ENCODE results near the gene ERVK3-1.
A peak's percentile ranks its signal among the peaks of the same experiment; 100 is the strongest.
"Not testable (repeated sequence)": the region's sequence is repeated elsewhere in the genome, so short reads cannot be mapped to it uniquely, and the experiment has no call there.

The ERVK3-1 gene

GRCh38 chr19:58304748-58305064 is 471 bp upstream of the ERVK3-1 start:
- H3K27me3 ChIP-seq (ENCODE audit: insufficient read depth, low read depth): no peaks in the 10 kb centered on the region
- peaks cover 7% of the 10 kb centered on the region; the same call in 1 of the 2 replicates for H3K79me2 ChIP-seq (ENCODE audit: insufficient read depth, low read depth)
- no peak overlapping the region for H3K9ac ChIP-seq
- no peak overlapping the region for H3K4me3 ChIP-seq (IDR thresholded peaks at IDR 0.05; ENCODE audit: insufficient read depth, low read depth, low read length)
- peak overlapping the region; percentile 33; the same call in 1 of the 2 replicates for H3K4me2 ChIP-seq
- H3K36me3 ChIP-seq (ENCODE audit: insufficient read depth): peaks cover 14% of the 10 kb centered on the region; the same call in 1 of the 2 replicates
- H3K27ac ChIP-seq: no peak overlapping the region
- peaks cover 10% of the 10 kb centered on the region for H3K4me1 ChIP-seq (ENCODE audit: low read depth, poor library complexity, severe bottlenecking)
- TF ChIP-seq, protein P1, sequence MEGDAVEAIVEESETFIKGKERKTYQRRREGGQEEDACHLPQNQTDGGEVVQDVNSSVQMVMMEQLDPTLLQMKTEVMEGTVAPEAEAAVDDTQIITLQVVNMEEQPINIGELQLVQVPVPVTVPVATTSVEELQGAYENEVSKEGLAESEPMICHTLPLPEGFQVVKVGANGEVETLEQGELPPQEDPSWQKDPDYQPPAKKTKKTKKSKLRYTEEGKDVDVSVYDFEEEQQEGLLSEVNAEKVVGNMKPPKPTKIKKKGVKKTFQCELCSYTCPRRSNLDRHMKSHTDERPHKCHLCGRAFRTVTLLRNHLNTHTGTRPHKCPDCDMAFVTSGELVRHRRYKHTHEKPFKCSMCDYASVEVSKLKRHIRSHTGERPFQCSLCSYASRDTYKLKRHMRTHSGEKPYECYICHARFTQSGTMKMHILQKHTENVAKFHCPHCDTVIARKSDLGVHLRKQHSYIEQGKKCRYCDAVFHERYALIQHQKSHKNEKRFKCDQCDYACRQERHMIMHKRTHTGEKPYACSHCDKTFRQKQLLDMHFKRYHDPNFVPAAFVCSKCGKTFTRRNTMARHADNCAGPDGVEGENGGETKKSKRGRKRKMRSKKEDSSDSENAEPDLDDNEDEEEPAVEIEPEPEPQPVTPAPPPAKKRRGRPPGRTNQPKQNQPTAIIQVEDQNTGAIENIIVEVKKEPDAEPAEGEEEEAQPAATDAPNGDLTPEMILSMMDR (conservative IDR thresholded peaks at IDR 0.05; ENCODE audit: low read depth, low read length): no peak
- H4K20me1 ChIP-seq (ENCODE audit: insufficient read depth): no peaks in the 10 kb centered on the region
- H2AFZ ChIP-seq (ENCODE audit: low read depth): peak overlapping the region; percentile 59

GRCh38 chr19:58305932-58306323 is 751 bp downstream of the ERVK3-1 start:
- TF ChIP-seq, protein P1 (conservative IDR thresholded peaks at IDR 0.05; ENCODE audit: low read depth, low read length): no peak
- peak overlapping the region; percentile 59; the same call in 1 of the 2 replicates for H2AFZ ChIP-seq (ENCODE audit: low read depth)
- H3K9ac ChIP-seq: peak overlapping the region; percentile 62; the same call in 1 of the 2 replicates
- peak overlapping the region; percentile 82 for H3K4me2 ChIP-seq
- peaks cover 7% of the 10 kb centered on the region; the same call in 1 of the 2 replicates for H3K79me2 ChIP-seq (ENCODE audit: insufficient read depth, low read depth)
- H3K4me3 ChIP-seq (IDR thresholded peaks at IDR 0.05; ENCODE audit: insufficient read depth, low read depth, low read length): no peak overlapping the region
- no peaks in the 10 kb centered on the region for H4K20me1 ChIP-seq (ENCODE audit: insufficient read depth)
- H3K27me3 ChIP-seq (ENCODE audit: insufficient read depth, low read depth): no peaks in the 10 kb centered on the region
- H3K36me3 ChIP-seq (ENCODE audit: insufficient read depth): peaks cover 18% of the 10 kb centered on the region; the same call in 1 of the 2 replicates
- H3K27ac ChIP-seq: no peak overlapping the region; the same call in 1 of the 2 replicates
- H3K4me1 ChIP-seq (ENCODE audit: low read depth, poor library complexity, severe bottlenecking): peaks cover 10% of the 10 kb centered on the region

GRCh38 chr19:58307736-58308135 is 2.6 kb downstream of the ERVK3-1 start:
- H3K36me3 ChIP-seq (ENCODE audit: insufficient read depth): peaks cover 24% of the 10 kb centered on the region; the same call in 1 of the 2 replicates
- H3K4me3 ChIP-seq (IDR thresholded peaks at IDR 0.05; ENCODE audit: insufficient read depth, low read depth, low read length): no peak overlapping the region
- H2AFZ ChIP-seq (ENCODE audit: low read depth): no peak overlapping the region
- H3K9ac ChIP-seq: no peak overlapping the region
- H4K20me1 ChIP-seq (ENCODE audit: insufficient read depth): no peaks in the 10 kb centered on the region
- no peak overlapping the region for H3K27ac ChIP-seq
- TF ChIP-seq, protein P1 (conservative IDR thresholded peaks at IDR 0.05; ENCODE audit: low read depth, low read length): no peak
- H3K4me1 ChIP-seq (ENCODE audit: low read depth, poor library complexity, severe bottlenecking): peaks cover 10% of the 10 kb centered on the region
- H3K79me2 ChIP-seq (ENCODE audit: insufficient read depth, low read depth): peaks cover 7% of the 10 kb centered on the region; the same call in 1 of the 2 replicates
- H3K27me3 ChIP-seq (ENCODE audit: insufficient read depth, low read depth): no peaks in the 10 kb centered on the region
- no peak overlapping the region for H3K4me2 ChIP-seq

DNA sequence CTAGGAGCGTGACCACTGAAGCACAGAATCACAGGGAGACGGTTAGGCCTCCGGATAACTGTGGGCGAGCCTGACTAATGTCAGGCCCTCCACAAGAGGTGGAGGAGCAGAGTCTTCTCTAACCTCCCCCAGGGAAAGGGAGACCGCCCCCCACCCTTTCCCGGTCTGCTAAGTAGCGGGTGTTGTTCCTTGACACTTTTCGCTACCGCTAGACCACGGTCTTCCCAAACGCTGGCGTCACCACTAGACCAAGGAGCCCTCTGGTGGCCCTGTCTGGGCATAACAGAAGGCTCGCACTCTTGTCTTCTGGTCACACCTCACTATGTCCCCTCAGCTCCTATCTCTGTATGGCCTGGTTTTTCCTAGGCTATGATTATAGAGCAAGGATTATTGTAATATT is 5.5 kb downstream of the ERVK3-1 start:
- not testable (repeated sequence) for H3K27ac ChIP-seq; H2AFZ ChIP-seq (ENCODE audit: low read depth); H3K79me2 ChIP-seq (ENCODE audit: insufficient read depth, low read depth); H3K9ac ChIP-seq; H3K27me3 ChIP-seq (ENCODE audit: insufficient read depth, low read depth); H4K20me1 ChIP-seq (ENCODE audit: insufficient read depth); H3K4me3 ChIP-seq (IDR thresholded peaks at IDR 0.05; ENCODE audit: insufficient read depth, low read depth, low read length); H3K4me2 ChIP-seq
- Histone ChIP-seq H3K36me3 (ENCODE audit: insufficient read depth) (peaks cover 27% of the 10 kb centered on the region; the same call in 1 of the 2 replicates), H3K4me1 (ENCODE audit: low read depth, poor library complexity, severe bottlenecking) (peaks cover 10% of the 10 kb centered on the region)

- no peak overlapping the region for H3K4me3 ChIP-seq (IDR thresholded peaks at IDR 0.05; ENCODE audit: insufficient read depth, low read depth, low read length)
- H3K4me2 ChIP-seq: no peak overlapping the region
- H2AFZ ChIP-seq (ENCODE audit: low read depth): no peak overlapping the region
- no peaks in the 10 kb centered on the region for H3K79me2 ChIP-seq (ENCODE audit: insufficient read depth, low read depth)
- no peaks in the 10 kb centered on the region for H4K20me1 ChIP-seq (ENCODE audit: insufficient read depth)
- H3K36me3 ChIP-seq (ENCODE audit: insufficient read depth): peaks cover 27% of the 10 kb centered on the region; the same call in 1 of the 2 replicates
- no peaks in the 10 kb centered on the region for H3K27me3 ChIP-seq (ENCODE audit: insufficient read depth, low read depth)
- no peak overlapping the region for H3K27ac ChIP-seq
- peaks cover 3% of the 10 kb centered on the region for H3K4me1 ChIP-seq (ENCODE audit: low read depth, poor library complexity, severe bottlenecking)
- TF ChIP-seq, protein P1 (conservative IDR thresholded peaks at IDR 0.05; ENCODE audit: low read depth, low read length): no peak
- H3K9ac ChIP-seq: no peak overlapping the region
These were observed 6.2 kb downstream of the ERVK3-1 start for GRCh38 chr19:58311345-58311865.

Measured in KMS-11 (cell line).